Esophagus squamous epithelium (tissue), 5 donors: ENCODE results near the gene SSH2. TPM values are rescaled to one million over a fixed set of nuclear protein-coding genes. Genes with fewer than 3 reads are reported as not detected.

ENCODE experiments used
- DNase-seq: peaks from one replicate; lab custom pipeline; 2025; lab: John Stamatoyannopoulos, UW
- H3K27ac ChIP-seq, 4 donors: fragments of 200-600 bp; sonication (generic); one replicate each; pipeline ENCODE4 v1.5.1; 2016 to 2019; ENCODE audit warnings: mild to moderate bottlenecking in 1 of 4
- H3K27me3 ChIP-seq, 4 donors: fragments of 200-600 bp; sonication (generic); 1 replicate in 3 of 4; 2 replicates in 1 of 4; pipeline versions ENCODE4 v1.5.1 to v1.6.0; 2017 to 2021; ENCODE audit warnings: antibody characterized with exemption in 1 of 4
- H3K36me3 ChIP-seq, 3 donors: fragments of 200-600 bp; sonication (generic); one replicate each; pipeline ENCODE4 v1.5.1; 2016 to 2019
- H3K4me1 ChIP-seq, 3 donors: fragments of 200-600 bp; sonication (generic); one replicate each; pipeline ENCODE4 v1.5.1; 2017 to 2019
- H3K4me3 ChIP-seq, 4 donors: fragments of 200-600 bp; sonication (generic); 1 replicate in 3 of 4; 2 replicates in 1 of 4; pipeline ENCODE4 v1.5.1; 2016 to 2019; ENCODE audit warnings: mild to moderate bottlenecking in 2 of 4, moderate library complexity in 1 of 4
- H3K9me3 ChIP-seq, 3 donors: fragments of 200-600 bp; sonication (generic); one replicate each; pipeline ENCODE4 v1.5.1; 2016 to 2019
- POLR2A ChIP-seq, 4 donors: fragments of 450-650 bp; IDR thresholded peaks; one replicate each; pipeline ENCODE4 v1.6.1; 2017; ENCODE audit warnings: antibody characterized with exemption in 4 of 4, mild to moderate bottlenecking in 4 of 4, moderate library complexity in 3 of 4
- WGBS, 2 donors: methylation state at CpG; one replicate each; pipeline ENCODE4 v1.1.5; 2018; 5-methylcytosine and 5-hydroxymethylcytosine counted together
- intact Hi-C: fragments of 100-400 bp; cut with DNase I; formaldehyde crosslinking; loops from one replicate; pipeline ENCODE4 v1.15.0; 2022
- total RNA-seq, 4 donors: library from RNA; depleted of rRNA; stranded (reverse); fragments of >200 nt; gene quantifications; one replicate each; pipeline ENCODE4 v1.1.0, GENCODE V29; 2016
- TF ChIP-seq, protein P1 (sequence below), 6 experiments: fragments of 450-650 bp in 4 of 6; fragments of 200-600 bp in 2 of 6; sonication (generic) in 2 of 6; IDR thresholded peaks; one replicate each; pipeline ENCODE4 v1.5.1; 2016 to 2019; ENCODE audit warnings: antibody characterized with exemption in 6 of 6, mild to moderate bottlenecking in 4 of 6, moderate library complexity in 4 of 6
- donor health status: DM: yes; HTN: yes; CAD: no.

Gene SSH2
- total RNA-seq, 4 donors from 2014 or later, result 9.4 to 29.4 (median 13.2) TPM

DNA sequence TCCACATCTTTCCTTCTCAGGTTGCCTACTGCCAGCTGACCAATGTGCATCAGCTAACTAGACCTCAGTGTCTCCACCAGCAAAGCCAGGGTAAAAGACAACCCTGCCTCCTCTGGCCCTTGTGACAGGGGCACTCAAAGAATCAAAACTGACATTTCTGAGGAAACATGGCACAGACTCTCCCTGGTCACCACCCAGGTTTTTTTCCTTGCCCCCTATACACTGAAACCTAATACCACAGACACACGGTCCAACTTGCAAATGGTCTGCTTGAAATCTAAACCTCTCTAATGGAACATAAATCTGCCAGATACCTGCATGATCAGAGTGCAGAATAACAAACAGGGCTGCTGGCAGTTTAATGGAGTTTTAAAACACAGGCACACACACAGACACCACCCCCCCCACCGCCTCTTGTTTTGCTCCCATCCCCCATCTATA, 287.8 kb downstream of the SSH2 start:
- TF ChIP-seq, protein P1, sequence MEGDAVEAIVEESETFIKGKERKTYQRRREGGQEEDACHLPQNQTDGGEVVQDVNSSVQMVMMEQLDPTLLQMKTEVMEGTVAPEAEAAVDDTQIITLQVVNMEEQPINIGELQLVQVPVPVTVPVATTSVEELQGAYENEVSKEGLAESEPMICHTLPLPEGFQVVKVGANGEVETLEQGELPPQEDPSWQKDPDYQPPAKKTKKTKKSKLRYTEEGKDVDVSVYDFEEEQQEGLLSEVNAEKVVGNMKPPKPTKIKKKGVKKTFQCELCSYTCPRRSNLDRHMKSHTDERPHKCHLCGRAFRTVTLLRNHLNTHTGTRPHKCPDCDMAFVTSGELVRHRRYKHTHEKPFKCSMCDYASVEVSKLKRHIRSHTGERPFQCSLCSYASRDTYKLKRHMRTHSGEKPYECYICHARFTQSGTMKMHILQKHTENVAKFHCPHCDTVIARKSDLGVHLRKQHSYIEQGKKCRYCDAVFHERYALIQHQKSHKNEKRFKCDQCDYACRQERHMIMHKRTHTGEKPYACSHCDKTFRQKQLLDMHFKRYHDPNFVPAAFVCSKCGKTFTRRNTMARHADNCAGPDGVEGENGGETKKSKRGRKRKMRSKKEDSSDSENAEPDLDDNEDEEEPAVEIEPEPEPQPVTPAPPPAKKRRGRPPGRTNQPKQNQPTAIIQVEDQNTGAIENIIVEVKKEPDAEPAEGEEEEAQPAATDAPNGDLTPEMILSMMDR (IDR thresholded peaks at IDR 0.05), result no peak
- TF ChIP-seq POLR2A (IDR thresholded peaks at IDR 0.05), result no peak
- DNase-seq, result no peak
- Histone ChIP-seq H3K4me3 (no peak overlapping the region), H3K27me3 (no peaks in the 10 kb centered on the region), H3K9me3 (no peaks in the 10 kb centered on the region), H3K36me3 (peaks cover 0 to 12% (median 0%) of the 10 kb centered on the region in 3 donors), H3K4me1 (peaks cover 24 to 84% (median 49%) of the 10 kb centered on the region in 3 donors), H3K27ac (peak overlapping the region in 3 of 4 donors; percentile 41 to 88 (median 84))
- intact Hi-C loops, result no loop called here
- WGBS, 2 donors, result 86 to 88% methylated on average over 2 of the region's 2 CpGs

DNA sequence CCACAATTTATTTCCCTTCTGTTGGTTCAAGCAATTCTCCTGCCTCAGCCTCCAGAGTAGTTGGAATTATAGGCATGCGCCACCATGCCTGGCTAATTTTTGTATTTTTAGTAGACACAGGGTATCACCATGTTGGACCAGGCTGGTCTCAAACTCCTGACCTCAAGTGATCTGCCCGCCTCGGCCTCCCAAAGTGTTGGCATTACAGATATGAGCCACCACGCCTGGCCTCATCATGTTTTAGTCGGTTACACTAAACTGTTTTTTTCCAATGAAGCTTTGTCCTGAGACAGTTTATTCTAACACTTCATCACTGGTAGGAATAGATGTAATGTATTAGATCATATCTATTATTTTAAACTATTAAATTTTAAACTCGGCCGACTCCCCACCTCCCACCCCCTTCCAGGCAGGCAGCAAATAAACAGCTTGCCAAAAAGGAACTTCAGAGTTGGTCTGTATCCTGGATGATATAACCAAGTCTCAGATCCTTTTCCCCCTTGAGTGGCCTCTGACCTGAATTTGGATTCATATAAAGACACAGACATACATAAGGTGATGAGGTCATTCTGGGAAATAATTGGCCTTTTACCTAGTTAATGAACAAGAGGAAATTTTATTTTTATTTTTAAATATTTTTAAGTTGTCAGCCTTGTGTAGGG, 288.9 kb downstream of the SSH2 start:
- H3K4me1 ChIP-seq, result peaks cover 24 to 76% (median 43%) of the 10 kb centered on the region in 3 donors
- intact Hi-C loops, result no loop called here
- no peak for DNase-seq
- peaks cover 1 to 17% (median 4%) of the 10 kb centered on the region in 3 donors for H3K36me3 ChIP-seq
- no peak overlapping the region for H3K4me3 ChIP-seq
- H3K9me3 ChIP-seq, result no peaks in the 10 kb centered on the region
- peak overlapping the region in 3 of 4 donors; percentile 75 to 86 (median 84) for H3K27ac ChIP-seq
- 68 to 77% methylated on average over 7 of the region's 7 CpGs for WGBS, 2 donors
- H3K27me3 ChIP-seq, result no peaks in the 10 kb centered on the region
- TF ChIP-seq, protein P1 (IDR thresholded peaks at IDR 0.05), result no peak

DNA sequence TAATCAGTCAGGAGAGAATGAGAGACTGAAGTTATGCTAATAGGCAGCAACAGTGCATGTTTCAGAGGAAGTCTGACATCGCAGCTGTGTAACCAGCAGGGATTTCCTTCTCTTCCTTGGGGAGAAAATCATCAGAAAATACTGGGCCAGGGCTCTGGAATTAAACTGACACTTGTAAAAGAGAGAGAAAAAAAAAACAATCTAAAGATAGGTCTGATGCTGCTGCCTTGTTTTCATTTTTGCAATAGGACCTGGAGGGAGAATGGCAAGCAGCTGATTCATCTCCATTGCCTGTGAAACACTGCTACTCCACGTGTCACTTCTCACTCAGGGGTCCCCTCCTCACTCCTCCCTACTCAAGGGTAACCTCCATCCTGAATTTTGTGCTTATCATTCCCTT, 289.6 kb downstream of the SSH2 start:
- Histone ChIP-seq H3K4me1 (peaks cover 24 to 69% (median 38%) of the 10 kb centered on the region in 3 donors), H3K4me3 (no peak overlapping the region), H3K36me3 (peaks cover 8 to 24% (median 11%) of the 10 kb centered on the region in 3 donors), H3K9me3 (no peaks in the 10 kb centered on the region), H3K27me3 (no peaks in the 10 kb centered on the region), H3K27ac (peak overlapping the region; percentile 52 to 86 (median 76))
- 18 to 28% methylated on average over 2 of the region's 2 CpGs for WGBS, 2 donors
- no peak for TF ChIP-seq POLR2A (IDR thresholded peaks at IDR 0.05)
- TF ChIP-seq, protein P1 (IDR thresholded peaks at IDR 0.05), result no peak
- no peak for DNase-seq
- intact Hi-C loops, result no loop called here

DNA sequence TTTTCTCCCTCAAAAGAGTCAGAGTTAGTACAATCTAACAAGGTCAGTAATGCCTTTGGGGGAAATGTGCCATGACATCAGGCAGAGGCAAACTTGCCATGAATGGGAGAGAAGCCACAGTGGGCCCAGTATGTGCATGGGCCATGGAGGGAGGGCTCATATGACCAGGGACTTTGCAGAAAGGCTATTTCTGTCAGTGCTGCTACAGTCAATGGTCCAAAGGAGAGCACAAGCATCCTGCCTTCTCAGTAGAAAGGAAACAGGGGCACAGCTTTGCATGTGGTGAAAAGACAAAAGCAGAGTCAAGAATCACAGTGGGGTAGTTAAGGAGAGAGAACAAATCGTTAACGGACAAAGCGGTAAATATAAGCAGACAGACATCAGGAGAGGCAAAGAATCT, 296.1 kb downstream of the SSH2 start:
- 89 to 93% methylated on average over 3 of the region's 3 CpGs for WGBS, 2 donors
- peaks cover 10 to 82% (median 16%) of the 10 kb centered on the region in 3 donors for H3K36me3 ChIP-seq

More for the DNA sequence above, 296.1 kb downstream of the SSH2 start:
- no peak for DNase-seq
- TF ChIP-seq, protein P1 (IDR thresholded peaks at IDR 0.05), result no peak
- no peak for TF ChIP-seq POLR2A (IDR thresholded peaks at IDR 0.05)
- Histone ChIP-seq H3K27ac (no peak overlapping the region), H3K4me1 (peaks cover 2 to 14% (median 4%) of the 10 kb centered on the region in 3 donors), H3K9me3 (no peaks in the 10 kb centered on the region), H3K27me3 (no peaks in the 10 kb centered on the region), H3K4me3 (no peak overlapping the region)
- intact Hi-C loops, result no loop called here
